GM13976 (cell line): Measurements from ENCODE around the gene HBP1.

Source experiments
- DNase-seq: peaks from one replicate; pipeline ENCODE4 v3.0.0; 2012; ENCODE audit warnings: low spot score
- CTCF ChIP-seq: IDR thresholded peaks from 2 replicates; pipeline ENCODE4 v1.5.1; 2012; ENCODE audit warnings: borderline replicate concordance, mild to moderate bottlenecking; ENCODE audit not compliant: insufficient read depth; ENCODE audit errors: extremely low read depth, missing control alignments, control extremely low read depth
- in situ Hi-C: fragments of 300-500 bp; cut with MboI; formaldehyde crosslinking; loops from one replicate; pipeline ENCODE4 v1.12.0; 2022; ENCODE audit warnings: low sequenced_read_pairs, mixed read lengths, inconsistent platforms; ENCODE audit not compliant: unreplicated experiment

HBP1 gene

GRCh38 chr7:107171496-107171895, 2.7 kb downstream of the HBP1 start:
- in situ Hi-C loops, result no loop called here
- DNase-seq, result no peak
- TF ChIP-seq CTCF, result no peak

- DNase-seq, result no peak
- in situ Hi-C loops, result no loop called here
- no peak for TF ChIP-seq CTCF
Measured at GRCh38 chr7:107172276-107173032, 3.7 kb downstream of the HBP1 start.

- in situ Hi-C loops, result no loop called here
- no peak for TF ChIP-seq CTCF
- DNase-seq, result no peak
Measured at GRCh38 chr7:107173191-107173590, 4.4 kb downstream of the HBP1 start.

- DNase-seq, result peak; percentile 59
- in situ Hi-C loops, result no loop called here
- TF ChIP-seq CTCF, result no peak
Measured at GRCh38 chr7:107173691-107174406, 5.0 kb downstream of the HBP1 start.

- in situ Hi-C loops, result no loop called here
- TF ChIP-seq CTCF, result no peak
- DNase-seq, result no peak
Measured at GRCh38 chr7:107179326-107180164, 10.7 kb downstream of the HBP1 start.

- in situ Hi-C loops, result no loop called here
- DNase-seq, result no peak
- no peak for TF ChIP-seq CTCF
Measured at GRCh38 chr7:107180378-107180777, 11.6 kb downstream of the HBP1 start.
